Heart right ventricle (tissue), 16 donors: Measurements from ENCODE around the gene SCCPDH. TPM values are rescaled to one million over a fixed set of nuclear protein-coding genes. Genes with fewer than 3 reads are reported as not detected.
"Not testable (repeated sequence)": the region's sequence is repeated elsewhere in the genome, so short reads cannot be mapped to it uniquely, and the experiment has no call there.

ENCODE experiments used
- ATAC-seq, 8 donors: fragments of 200-7000 bp; cut with Tn5 transposase; one replicate each; pipeline ENCODE4 v1.9.1; 2020; ENCODE audit warnings: mild to moderate bottlenecking in 8 of 8, moderate library complexity in 8 of 8, moderate number of reproducible peaks in 1 of 8
- DNase-seq, 2 donors: peaks; one replicate each; pipeline ENCODE4 v3.0.0-alpha.2; 2020
- H3K27ac ChIP-seq, 10 donors: fragments of 200-600 bp; sonication (generic) in 2 of 10; one replicate each; pipeline versions ENCODE4 v1.5.0 to v1.8.0; 2020 to 2022; ENCODE audit warnings: mild to moderate bottlenecking in 3 of 10
- H3K27me3 ChIP-seq, 7 donors: fragments of 200-600 bp; one replicate each; pipeline ENCODE4 v1.8.0; 2021 to 2022; ENCODE audit warnings: mild to moderate bottlenecking in 2 of 7
- H3K36me3 ChIP-seq, 9 donors: fragments of 200-600 bp; sonication (generic) in 1 of 9; one replicate each; pipeline versions ENCODE4 v1.5.0 to v1.8.0; 2020 to 2022; ENCODE audit warnings: mild to moderate bottlenecking in 2 of 9
- H3K4me1 ChIP-seq, 9 donors: fragments of 200-600 bp; sonication (generic) in 1 of 9; one replicate each; pipeline versions ENCODE4 v1.5.0 to v1.8.0; 2020 to 2022; ENCODE audit warnings: mild to moderate bottlenecking in 4 of 9
- H3K4me3 ChIP-seq, 10 donors: fragments of 200-600 bp; sonication (generic) in 2 of 10; one replicate each; pipeline versions ENCODE4 v1.5.0 to v1.8.0; 2020 to 2022; ENCODE audit warnings: mild to moderate bottlenecking in 7 of 10, moderate library complexity in 2 of 10
- H3K9me3 ChIP-seq, 11 donors: fragments of 200-600 bp in 10 of 11; sonication (generic) in 2 of 11; one replicate each; pipeline versions ENCODE4 v1.5.0 to v1.8.0; 2013 to 2022; ENCODE audit warnings: mild to moderate bottlenecking in 2 of 11, control low read depth in 1 of 11, moderate library complexity in 1 of 11
- CTCF ChIP-seq, 9 donors: fragments of 200-600 bp; sonication (generic) in 2 of 9; IDR thresholded peaks; one replicate each; pipeline versions ENCODE4 v1.5.0 to v1.8.0; 2021 to 2022; ENCODE audit warnings: antibody characterized with exemption in 9 of 9, mild to moderate bottlenecking in 5 of 9, moderate library complexity in 1 of 9
- WGBS, 2 donors: extraction: QIAGEN DNeasy Blood & Tissue Kit; methylation state at CpG; one replicate each; pipeline ENCODE4 v1.1.7; 2013; ENCODE audit warnings: inconsistent platforms in 1 of 2; 5-methylcytosine and 5-hydroxymethylcytosine counted together
- intact Hi-C, 10 donors: fragments of 100-400 bp; cut with DNase I; formaldehyde crosslinking; loops; one replicate each; pipeline versions ENCODE4 v1.11.1 to v1.14.2; 2022
- polyA plus RNA-seq, 2 donors: library from polyadenylated mRNA; stranded (reverse); fragments of 200-250 nt; gene quantifications; one replicate each; pipeline ENCODE4 v1.2.3, GENCODE V29; 2013
- total RNA-seq, 10 donors: library from RNA; stranded (reverse); fragmentation: NEBNext Ultra II Directional in 3 of 10; extraction: Animal tissue kit (Norgen Biotek cat#: 25700) in 3 of 10; gene quantifications; one replicate each; pipeline versions ENCODE4 v1.2.1 to v1.2.4, GENCODE V29; 2021 to 2023
- donor health status: Arrhythmogenic right ventricular cardiomyopathy.
- donor health status: ischemic (EF 13 %, LVEDD 7.1; RV severe dilation, severe dysfunction).
- donor health status: healthy with polysubstance abuse.
- donor health status: DM: no; HTN: yes; CAD: no.
- donor health status: DM: no; HTN: no; CAD: no.
- donor health status: ischemic (EF 25% LVEDD 6.9; RV normal size, moderate dysfunction).
- donor health status: ischemic (EF 25% LVEDD 5.7; RV mildly dilated, moderate dysfunction).
- donor health status: healthy.
- donor health status: DM: yes; HTN: yes; CAD: no.
- donor health status: Ischemic cardiomyopathy.
- donor health status: ischemic (EF 35%, LVEDD 5.7; RV mildly dilated, moderate dysfunction).
- donor health status: nonischemic (EF 11% LVEDD 7.7; RV severe dilation, severe dysfunction).
- donor health status: DM: yes; HTN: yes; CAD: no.
- donor health status: PGD.
- donor health status: ischemic (EF 29% LVEDD 5.4; RV normal size, mild dysfunction).
- donor health status: nonischemic (EF 23%, LVEDD 6.1; RV moderate dilation, normal function).

SCCPDH gene
- total and polyA plus RNA-seq, 12 donors, result 9.9 to 37.5 (median 30.8) TPM

- Histone ChIP-seq H3K27me3 (no peaks in the 10 kb centered on the region), H3K4me3 (no peak overlapping the region), H3K27ac (no peak overlapping the region), H3K4me1 (peaks cover 0 to 18% (median 0%) of the 10 kb centered on the region in 9 donors), H3K36me3 (no peaks in the 10 kb centered on the region), H3K9me3 (no peaks in the 10 kb centered on the region)
- no peak for TF ChIP-seq CTCF (IDR thresholded peaks at IDR 0.05)
- DNase-seq, result no peak
- intact Hi-C loops, result no loop called here
- 91 to 94% methylated on average over 6 of the region's 6 CpGs for WGBS, 2 donors
- no peak for ATAC-seq
Measured at GRCh38 chr1:246708166-246708565, 16.0 kb upstream of the SCCPDH start.

- Histone ChIP-seq H3K4me3 (no peak overlapping the region), H3K27me3 (peaks cover 0 to 6% (median 0%) of the 10 kb centered on the region in 7 donors), H3K36me3 (no peaks in the 10 kb centered on the region), H3K27ac (no peak overlapping the region), H3K4me1 (peaks cover 0 to 14% (median 0%) of the 10 kb centered on the region in 9 donors), H3K9me3 (no peaks in the 10 kb centered on the region)
- DNase-seq (no peak), ATAC-seq (no peak)
- intact Hi-C loops, result no loop called here
- TF ChIP-seq CTCF (IDR thresholded peaks at IDR 0.05), result no peak
- WGBS, 2 donors, result 94 to 97% methylated on average over 4 of the region's 4 CpGs
Measured at GRCh38 chr1:246709196-246709595, 15.0 kb upstream of the SCCPDH start.

GRCh38 chr1:246709835-246710234 lies 14.4 kb upstream of the SCCPDH start:
- Histone ChIP-seq H3K27me3 (peaks cover 0 to 6% (median 0%) of the 10 kb centered on the region in 7 donors), H3K4me1 (peaks cover 0 to 14% (median 0%) of the 10 kb centered on the region in 9 donors), H3K36me3 (no peaks in the 10 kb centered on the region), H3K27ac (no peak overlapping the region), H3K9me3 (no peaks in the 10 kb centered on the region), H3K4me3 (no peak overlapping the region)
- no peak for DNase-seq
- WGBS, 2 donors, result 54 to 58% methylated on average over 2 of the region's 2 CpGs
- intact Hi-C loops, result no loop called here
- ATAC-seq, result no peak
- no peak for TF ChIP-seq CTCF (IDR thresholded peaks at IDR 0.05)

GRCh38 chr1:246711548-246712003 lies 12.6 kb upstream of the SCCPDH start:
- intact Hi-C loops, result no loop called here
- Histone ChIP-seq H3K27ac (no peak overlapping the region), H3K9me3 (no peaks in the 10 kb centered on the region), H3K36me3 (no peaks in the 10 kb centered on the region), H3K27me3 (peaks cover 0 to 6% (median 0%) of the 10 kb centered on the region in 7 donors), H3K4me1 (peaks cover 0 to 14% (median 0%) of the 10 kb centered on the region in 9 donors), H3K4me3 (no peak overlapping the region)
- TF ChIP-seq CTCF (IDR thresholded peaks at IDR 0.05), result no peak
- WGBS, 2 donors, result 78 to 80% methylated on average over 3 of the region's 3 CpGs
- ATAC-seq (no peak), DNase-seq (no peak)

GRCh38 chr1:246712428-246712827 lies 11.8 kb upstream of the SCCPDH start:
- H3K4me3 ChIP-seq, H3K27me3 ChIP-seq, H3K36me3 ChIP-seq, intact Hi-C loops, H3K27ac ChIP-seq, ATAC-seq, H3K9me3 ChIP-seq, DNase-seq: not testable (repeated sequence)
- 93 to 94% methylated on average over 5 of the region's 5 CpGs for WGBS, 2 donors
- peaks cover 0 to 14% (median 0%) of the 10 kb centered on the region in 9 donors for H3K4me1 ChIP-seq

GRCh38 chr1:246719361-246719760 lies 4.8 kb upstream of the SCCPDH start:
- WGBS, 2 donors, result 84 to 96% methylated on average over 1 of the region's 2 CpGs
- intact Hi-C loops, DNase-seq, H3K4me1 ChIP-seq, H3K27ac ChIP-seq, H3K27me3 ChIP-seq, H3K4me3 ChIP-seq, H3K36me3 ChIP-seq, ATAC-seq: not testable (repeated sequence)
- peaks cover 0 to 11% (median 0%) of the 10 kb centered on the region in 11 donors for H3K9me3 ChIP-seq

- H3K4me1 ChIP-seq, result peaks cover 0 to 21% (median 5%) of the 10 kb centered on the region in 9 donors
- H3K9me3 ChIP-seq, result peaks cover 0 to 11% (median 0%) of the 10 kb centered on the region in 11 donors
- intact Hi-C loops, H3K36me3 ChIP-seq, DNase-seq, ATAC-seq, H3K27me3 ChIP-seq, H3K4me3 ChIP-seq, H3K27ac ChIP-seq: not testable (repeated sequence)
- WGBS, 2 donors, result 89 to 93% methylated on average over 7 of the region's 7 CpGs
Measured at GRCh38 chr1:246720814-246721213, 3.4 kb upstream of the SCCPDH start.
